K562 (cell line): Measurements from ENCODE around the gene PRM2. TPM values are rescaled to one million over a fixed set of nuclear protein-coding genes. Genes with fewer than 3 reads are reported as not detected.

Experiments used
- CHD2 ChIP-seq: IDR thresholded peaks from 2 replicates; pipeline ENCODE4 v1.6.1; 2011; ENCODE audit warnings: low read depth, low read length
- EZH2 ChIP-seq: IDR thresholded peaks from 2 replicates; pipeline ENCODE4 v1.6.1; 2012; ENCODE audit warnings: low read depth, mild to moderate bottlenecking, inconsistent platforms, low read length, borderline replicate concordance
- GTF2A2 ChIP-seq: IDR thresholded peaks from 2 replicates; pipeline ENCODE4 v1.6.1; 2016; ENCODE audit warnings: mild to moderate bottlenecking, missing genetic modification characterization, missing compliant biosample characterization
- ID3 ChIP-seq, 2 experiments: fragments of 250-450 bp in 1 of 2; fragments of 450-650 bp in 1 of 2; sonication (Bioruptor Pico) in 1 of 2; IDR thresholded peaks; 2 replicates each; pipeline versions ENCODE4 v1.6.1 to v1.8.0; 2016 to 2021; ENCODE audit warnings: mild to moderate bottlenecking in 2 of 2, moderate library complexity in 2 of 2, missing compliant biosample characterization in 1 of 2, missing genetic modification characterization in 1 of 2
- KLF13 ChIP-seq: fragments of 450-650 bp; IDR thresholded peaks from 2 replicates; pipeline ENCODE4 v1.6.1; 2016; ENCODE audit warnings: missing genetic modification characterization, low read depth, mild to moderate bottlenecking, missing compliant biosample characterization, moderate library complexity, borderline replicate concordance
- LARP7 ChIP-seq: fragments of 450-650 bp; IDR thresholded peaks from 2 replicates; pipeline ENCODE4 v1.6.1; 2016
- MYC ChIP-seq, 2 experiments: fragments of 250-450 bp in 1 of 2; sonication (Bioruptor Pico) in 1 of 2; IDR thresholded peaks; 2 replicates each; pipeline versions ENCODE4 v1.5.1 to v1.6.1; 2012 to 2021; ENCODE audit warnings: low read depth in 2 of 2, borderline replicate concordance in 1 of 2, improper control_type of control experiment in 1 of 2, low read length in 1 of 2, mild to moderate bottlenecking in 1 of 2, moderate library complexity in 1 of 2
- RAD21 ChIP-seq, 2 experiments: fragments of 250-450 bp in 1 of 2; fragments of 450-650 bp in 1 of 2; sonication (Bioruptor Pico) in 1 of 2; formaldehyde crosslinking in 1 of 2; IDR thresholded peaks in 1 of 2; conservative IDR thresholded peaks in 1 of 2; 2 replicates each; pipeline versions ENCODE4 v1.4.0 to v1.8.0; 2020 to 2022; ENCODE audit warnings: mild to moderate bottlenecking in 2 of 2, moderate library complexity in 1 of 2
- RERE ChIP-seq: sonication (generic); formaldehyde crosslinking; IDR thresholded peaks from 2 replicates; pipeline ENCODE4 v1.8.0; 2023; ENCODE audit warnings: missing genetic modification reagents, mild to moderate bottlenecking, borderline replicate concordance
- SIN3B ChIP-seq: fragments of 450-650 bp; IDR thresholded peaks from 2 replicates; pipeline ENCODE4 v1.6.1; 2017; ENCODE audit warnings: low read depth, mild to moderate bottlenecking, moderate library complexity
- SNAPC5 ChIP-seq: fragments of 250-450 bp; sonication (Bioruptor Pico); IDR thresholded peaks from 2 replicates; pipeline ENCODE4 v1.8.0; 2021; ENCODE audit warnings: moderate library complexity, mild to moderate bottlenecking, inconsistent platforms
- ZEB2 ChIP-seq: fragments of 450-650 bp; IDR thresholded peaks from 2 replicates; pipeline ENCODE4 v1.6.1; 2016
- ZNF76 ChIP-seq: fragments of 250-450 bp; sonication (Bioruptor Pico); IDR thresholded peaks from 2 replicates; pipeline ENCODE4 v1.4.0; 2020; ENCODE audit warnings: mild to moderate bottlenecking, moderate library complexity, borderline replicate concordance
- polyA plus RNA-seq, 8 experiments: library from polyadenylated mRNA; depleted of rRNA in 4 of 8; stranded (reverse) in 5 of 8; unstranded in 3 of 8; fragments of >200 nt; fragmentation: Nextera tagmentation in 2 of 8; fragmentation: Illumina TruSeq in 1 of 8; extraction: Ambion mirVana in 2 of 8; extraction: Trizol in 1 of 8; gene quantifications; 2 replicates each; pipeline versions ENCODE4 v1.2.1 to v1.2.3, GENCODE V29; 2011 to 2014; ENCODE audit warnings: inconsistent platforms in 1 of 8, missing spikeins in 1 of 8
- total RNA-seq, 7 experiments: library from RNA; depleted of rRNA in 6 of 7; stranded (reverse); fragments of >200 nt in 6 of 7; fragmentation: Illumina TruSeq in 2 of 7; extraction: Trizol in 2 of 7; gene quantifications; 2 replicates each; pipeline versions ENCODE4 v1.2.1 to v1.2.3, GENCODE V29; 2011 to 2021; ENCODE audit warnings: low replicate concordance in 1 of 7
- TF ChIP-seq, protein P1 (sequence below): sonication (generic); formaldehyde crosslinking; IDR thresholded peaks from 2 replicates; pipeline ENCODE4 v1.8.0; 2022; ENCODE audit warnings: mild to moderate bottlenecking, missing genetic modification reagents
- TF ChIP-seq, protein P2 (sequence below): sonication (generic); formaldehyde crosslinking; IDR thresholded peaks from 2 replicates; pipeline ENCODE4 v1.8.1; 2023; ENCODE audit warnings: mild to moderate bottlenecking, missing genetic modification reagents

PRM2 gene
- total and polyA plus RNA-seq, 9 of the 15 experiments (the other 6 are each of a cell fraction or from before 2014, with no cell fraction given) = not detected

- TF ChIP-seq GTF2A2 = no peak
- TF ChIP-seq ID3 (CRISPR knock-in tag; IDR thresholded peaks at IDR 0.05) = no peak
- no peak for TF ChIP-seq ID3 (tag; IDR thresholded peaks at IDR 0.05)
- no peak for TF ChIP-seq SNAPC5 (CRISPR knock-in tag)
- TF ChIP-seq KLF13 (tag) = no peak
- no peak for TF ChIP-seq LARP7
- TF ChIP-seq EZH2 = no peak
- TF ChIP-seq MYC (IDR thresholded peaks at IDR 0.05; ENCODE audit: low read depth, low read length) = no peak
- no peak for TF ChIP-seq MYC (CRISPR knock-in tag; IDR thresholded peaks at IDR 0.05; ENCODE audit: borderline replicate concordance, low read depth)
- TF ChIP-seq ZEB2 = no peak
- TF ChIP-seq, protein P1, sequence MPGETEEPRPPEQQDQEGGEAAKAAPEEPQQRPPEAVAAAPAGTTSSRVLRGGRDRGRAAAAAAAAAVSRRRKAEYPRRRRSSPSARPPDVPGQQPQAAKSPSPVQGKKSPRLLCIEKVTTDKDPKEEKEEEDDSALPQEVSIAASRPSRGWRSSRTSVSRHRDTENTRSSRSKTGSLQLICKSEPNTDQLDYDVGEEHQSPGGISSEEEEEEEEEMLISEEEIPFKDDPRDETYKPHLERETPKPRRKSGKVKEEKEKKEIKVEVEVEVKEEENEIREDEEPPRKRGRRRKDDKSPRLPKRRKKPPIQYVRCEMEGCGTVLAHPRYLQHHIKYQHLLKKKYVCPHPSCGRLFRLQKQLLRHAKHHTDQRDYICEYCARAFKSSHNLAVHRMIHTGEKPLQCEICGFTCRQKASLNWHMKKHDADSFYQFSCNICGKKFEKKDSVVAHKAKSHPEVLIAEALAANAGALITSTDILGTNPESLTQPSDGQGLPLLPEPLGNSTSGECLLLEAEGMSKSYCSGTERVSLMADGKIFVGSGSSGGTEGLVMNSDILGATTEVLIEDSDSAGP = 0 out of 2 replicates have a peak, but pooled peaks have one; percentile 11
- TF ChIP-seq SIN3B = no peak
- TF ChIP-seq CHD2 = no peak
- TF ChIP-seq RAD21 (CRISPR knock-in tag; conservative IDR thresholded peaks at IDR 0.05 in 1 of 2, IDR thresholded peaks at IDR 0.05 in 1 of 2) = peak; percentile 82 to 87
- no peak for TF ChIP-seq RERE (CRISPR knock-in tag)
- no peak for TF ChIP-seq ZNF76
- TF ChIP-seq, protein P2, sequence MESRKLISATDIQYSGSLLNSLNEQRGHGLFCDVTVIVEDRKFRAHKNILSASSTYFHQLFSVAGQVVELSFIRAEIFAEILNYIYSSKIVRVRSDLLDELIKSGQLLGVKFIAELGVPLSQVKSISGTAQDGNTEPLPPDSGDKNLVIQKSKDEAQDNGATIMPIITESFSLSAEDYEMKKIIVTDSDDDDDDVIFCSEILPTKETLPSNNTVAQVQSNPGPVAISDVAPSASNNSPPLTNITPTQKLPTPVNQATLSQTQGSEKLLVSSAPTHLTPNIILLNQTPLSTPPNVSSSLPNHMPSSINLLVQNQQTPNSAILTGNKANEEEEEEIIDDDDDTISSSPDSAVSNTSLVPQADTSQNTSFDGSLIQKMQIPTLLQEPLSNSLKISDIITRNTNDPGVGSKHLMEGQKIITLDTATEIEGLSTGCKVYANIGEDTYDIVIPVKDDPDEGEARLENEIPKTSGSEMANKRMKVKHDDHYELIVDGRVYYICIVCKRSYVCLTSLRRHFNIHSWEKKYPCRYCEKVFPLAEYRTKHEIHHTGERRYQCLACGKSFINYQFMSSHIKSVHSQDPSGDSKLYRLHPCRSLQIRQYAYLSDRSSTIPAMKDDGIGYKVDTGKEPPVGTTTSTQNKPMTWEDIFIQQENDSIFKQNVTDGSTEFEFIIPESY (CRISPR knock-in tag) = peak; percentile 56; the same call in 1 of the 2 replicates
Measured at GRCh38 chr16:11257131-11257938, 18.9 kb downstream of the PRM2 start (continued).
